Fibroblast of villous mesenchyme (primary cell): Measurements from ENCODE around the gene TMUB1. TPM values are rescaled to one million over a fixed set of nuclear protein-coding genes. Genes with fewer than 3 reads are reported as not detected.
A peak's percentile ranks its signal among the peaks of the same experiment; 100 is the strongest.

Experiments
- DNase-seq: peaks from one replicate; pipeline ENCODE4 v3.0.0-alpha.2; 2010; ENCODE audit warnings: low read depth
- H3K4me3 ChIP-seq: 2 replicates; pipeline ENCODE4 v1.5.1; 2011; ENCODE audit warnings: low read depth, mild to moderate bottlenecking, low read length
- total RNA-seq: library from RNA; depleted of rRNA; stranded (reverse); fragments of >200 nt; gene quantifications from 2 replicates; pipeline ENCODE4 v1.2.3, GENCODE V29; 2012
- TF ChIP-seq, protein P1 (sequence below): IDR thresholded peaks from 2 replicates; pipeline ENCODE4 v1.5.1; 2012; ENCODE audit warnings: low read depth, mild to moderate bottlenecking, low read length; ENCODE audit not compliant: insufficient read depth

TMUB1 gene
- total RNA-seq, 1 donor = 17.7 TPM

GRCh38 chr7:151051108-151051507, 32.2 kb downstream of the TMUB1 start:
- H3K4me3 ChIP-seq = no peak overlapping the region
- TF ChIP-seq, protein P1, sequence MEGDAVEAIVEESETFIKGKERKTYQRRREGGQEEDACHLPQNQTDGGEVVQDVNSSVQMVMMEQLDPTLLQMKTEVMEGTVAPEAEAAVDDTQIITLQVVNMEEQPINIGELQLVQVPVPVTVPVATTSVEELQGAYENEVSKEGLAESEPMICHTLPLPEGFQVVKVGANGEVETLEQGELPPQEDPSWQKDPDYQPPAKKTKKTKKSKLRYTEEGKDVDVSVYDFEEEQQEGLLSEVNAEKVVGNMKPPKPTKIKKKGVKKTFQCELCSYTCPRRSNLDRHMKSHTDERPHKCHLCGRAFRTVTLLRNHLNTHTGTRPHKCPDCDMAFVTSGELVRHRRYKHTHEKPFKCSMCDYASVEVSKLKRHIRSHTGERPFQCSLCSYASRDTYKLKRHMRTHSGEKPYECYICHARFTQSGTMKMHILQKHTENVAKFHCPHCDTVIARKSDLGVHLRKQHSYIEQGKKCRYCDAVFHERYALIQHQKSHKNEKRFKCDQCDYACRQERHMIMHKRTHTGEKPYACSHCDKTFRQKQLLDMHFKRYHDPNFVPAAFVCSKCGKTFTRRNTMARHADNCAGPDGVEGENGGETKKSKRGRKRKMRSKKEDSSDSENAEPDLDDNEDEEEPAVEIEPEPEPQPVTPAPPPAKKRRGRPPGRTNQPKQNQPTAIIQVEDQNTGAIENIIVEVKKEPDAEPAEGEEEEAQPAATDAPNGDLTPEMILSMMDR = no peak
- peak; percentile 84 for DNase-seq

GRCh38 chr7:151048911-151049463, 34.3 kb downstream of the TMUB1 start:
- TF ChIP-seq, protein P1 = no peak
- DNase-seq = no peak
- no peak overlapping the region for H3K4me3 ChIP-seq

GRCh38 chr7:151047976-151048815, 35.1 kb downstream of the TMUB1 start, which contains the start of gene ASIC3:
TSS of gene ASIC3 (plus strand) at chr7:151048531. CDS start at chr7:151048886, 355 bp downstream.
- H3K4me3 ChIP-seq = no peak within 1 kb of the TSS
- TF ChIP-seq, protein P1 = no peak
- DNase-seq = no peak

GRCh38 chr7:151046603-151047573, 36.4 kb downstream of the TMUB1 start:
- H3K4me3 ChIP-seq = no peak overlapping the region
- TF ChIP-seq, protein P1 = no peak
- DNase-seq = peak; percentile 93

DNA sequence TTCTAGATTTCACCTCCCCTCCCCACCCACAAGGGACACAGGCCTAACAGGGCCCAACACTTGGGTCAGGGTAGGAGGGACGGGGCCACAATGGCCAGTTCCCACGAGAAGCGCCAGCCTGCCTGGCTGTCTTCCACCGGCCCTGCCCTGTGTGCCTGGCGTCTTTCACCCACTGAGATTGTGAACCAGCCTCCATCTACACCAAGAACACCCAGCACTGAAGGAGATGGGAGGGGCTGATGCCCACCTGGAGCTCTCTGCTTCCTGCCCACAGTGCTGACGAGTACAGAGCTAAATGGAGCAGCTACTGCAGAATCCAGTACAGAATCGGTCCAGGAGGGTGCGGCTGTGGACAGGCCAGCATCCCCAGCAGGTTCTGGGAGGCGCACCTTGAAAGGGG, 37.3 kb downstream of the TMUB1 start:
- DNase-seq = no peak
- TF ChIP-seq, protein P1 = no peak
- H3K4me3 ChIP-seq = no peak overlapping the region

DNA sequence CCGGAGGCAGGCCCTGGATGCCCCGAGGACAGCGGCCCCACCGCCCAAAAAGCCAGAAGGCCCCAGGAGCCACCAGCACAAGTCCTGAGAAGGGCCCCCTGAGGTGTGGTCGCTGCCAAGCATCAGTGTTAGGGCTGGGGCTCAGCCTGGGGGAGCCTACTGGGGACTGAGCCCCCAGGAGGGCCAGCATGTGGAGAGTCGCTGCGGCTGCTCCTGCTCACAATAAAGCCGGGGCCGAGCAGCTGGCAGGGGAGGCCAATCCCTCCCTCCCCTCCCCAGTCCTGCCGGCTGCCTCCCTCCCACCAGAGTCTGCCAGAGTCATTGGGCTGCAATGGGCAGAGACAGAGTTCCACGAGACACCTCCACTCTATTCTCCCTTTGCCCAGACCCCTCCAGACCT, 38.0 kb downstream of the TMUB1 start:
- no peak overlapping the region for H3K4me3 ChIP-seq
- DNase-seq = no peak

More for the DNA sequence above, 38.0 kb downstream of the TMUB1 start:
- TF ChIP-seq, protein P1 = no peak
